Left lung (tissue), 10 donors: ENCODE results near the gene SELENOV. TPM values are rescaled to one million over a fixed set of nuclear protein-coding genes. Genes with fewer than 3 reads are reported as not detected.

Experiments
- ATAC-seq: fragments of 200-7000 bp; cut with Tn5 transposase; one replicate; pipeline ENCODE4 v1.9.1; 2020; ENCODE audit warnings: moderate library complexity
- DNase-seq, 4 donors: peaks; one replicate each; pipeline ENCODE4 v3.0.0-alpha.2; 2013 to 2020
- H3K27ac ChIP-seq, 2 donors: fragments of 200-600 bp; sonication (generic) in 1 of 2; one replicate each; pipeline versions ENCODE4 v1.5.0 to v1.8.0; 2020 to 2021
- H3K27me3 ChIP-seq, 2 donors: fragments of 200-600 bp; sonication (generic) in 1 of 2; one replicate each; pipeline versions ENCODE4 v1.5.0 to v1.8.0; 2020 to 2021
- H3K36me3 ChIP-seq, 2 donors: fragments of 200-600 bp; sonication (generic) in 1 of 2; one replicate each; pipeline versions ENCODE4 v1.5.0 to v1.8.0; 2020 to 2021
- H3K4me1 ChIP-seq, 2 donors: fragments of 200-600 bp; one replicate each; pipeline ENCODE4 v1.8.0; 2021
- H3K4me3 ChIP-seq, 2 donors: fragments of 200-600 bp; sonication (generic) in 1 of 2; one replicate each; pipeline versions ENCODE4 v1.5.0 to v1.8.0; 2020 to 2021; ENCODE audit warnings: mild to moderate bottlenecking in 1 of 2
- H3K9me3 ChIP-seq, 2 donors: fragments of 200-600 bp; sonication (generic) in 1 of 2; one replicate each; pipeline versions ENCODE4 v1.5.0 to v1.8.0; 2020 to 2021
- intact Hi-C, 2 donors: fragments of 100-400 bp; cut with DNase I; formaldehyde crosslinking; loops; one replicate each; pipeline versions ENCODE4 v1.11.2 to v1.14.2; 2022
- polyA plus RNA-seq, 6 donors: library from polyadenylated mRNA; unstranded; fragments of 120-200 nt; gene quantifications; one replicate each; pipeline ENCODE4 v1.2.1, GENCODE V29; 2013; ENCODE audit not compliant: insufficient read length in 6 of 6
- total RNA-seq, 2 donors: library from RNA; stranded (reverse); fragmentation: NEBNext Ultra II Directional; extraction: Animal tissue kit (Norgen Biotek cat#: 25700); gene quantifications; one replicate each; pipeline ENCODE4 v1.2.1, GENCODE V29; 2021
- TF ChIP-seq, protein P1 (sequence below), 2 donors: fragments of 200-600 bp; sonication (generic) in 1 of 2; IDR thresholded peaks; one replicate each; pipeline versions ENCODE4 v1.5.0 to v1.8.0; 2021; ENCODE audit warnings: antibody characterized with exemption in 2 of 2
- donor health status: DM: no; HTN: yes; CAD: no.
- donor health status: DM: no; HTN: no; CAD: no.

The SELENOV gene
- total and polyA plus RNA-seq, 8 donors: 0.18 to 0.64 (median 0.34) TPM; not detected in 2

DNA sequence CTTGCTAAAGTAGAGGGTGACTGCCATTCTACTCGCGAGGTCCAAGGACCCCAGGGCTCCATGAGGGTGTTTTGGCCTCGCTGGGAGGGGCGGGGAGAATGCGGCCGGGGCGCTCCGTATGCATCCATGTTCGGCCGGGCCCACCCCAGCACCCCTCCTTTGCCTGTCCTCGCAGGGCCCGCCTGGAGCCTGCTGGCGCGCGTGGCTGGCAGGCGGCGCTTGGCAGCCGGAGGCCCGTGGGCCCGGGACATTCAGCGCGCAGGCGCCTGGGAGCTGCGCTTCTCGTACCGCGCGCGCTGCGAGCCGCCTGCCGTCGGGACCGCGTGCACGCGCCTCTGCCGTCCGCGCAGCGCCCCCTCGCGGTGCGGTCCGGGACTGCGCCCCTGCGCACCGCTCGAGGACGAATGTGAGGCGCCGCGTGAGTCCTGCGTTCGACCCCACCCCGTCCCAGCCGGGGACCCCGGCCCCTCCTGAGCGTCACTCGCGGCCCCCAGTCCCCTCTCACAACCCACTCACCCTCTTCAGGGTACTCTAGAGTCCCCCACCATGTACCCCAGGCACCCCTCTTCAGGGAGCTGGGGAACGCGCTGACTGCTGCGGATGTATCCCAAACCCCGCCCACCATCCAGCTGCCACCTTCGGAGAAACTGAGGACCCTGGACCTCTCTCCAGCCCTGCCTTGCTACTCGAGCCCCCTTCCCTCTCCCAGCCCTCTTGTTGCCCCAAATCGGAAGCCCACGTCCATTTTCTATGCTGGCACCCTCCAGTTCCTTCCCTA, 12.1 kb upstream of the SELENOV start:
- DNase-seq: peak in 3 of 4 donors; percentile 49 to 92 (median 74)
- Histone ChIP-seq H3K36me3 (no peaks in the 10 kb centered on the region), H3K4me1 (peaks cover 3 to 29% of the 10 kb centered on the region in 2 donors), H3K27ac (no peak overlapping the region), H3K4me3 (no peak overlapping the region), H3K27me3 (peaks cover 60 to 100% of the 10 kb centered on the region in 2 donors), H3K9me3 (no peaks in the 10 kb centered on the region)
- peak; percentile 91 for ATAC-seq
- TF ChIP-seq, protein P1, sequence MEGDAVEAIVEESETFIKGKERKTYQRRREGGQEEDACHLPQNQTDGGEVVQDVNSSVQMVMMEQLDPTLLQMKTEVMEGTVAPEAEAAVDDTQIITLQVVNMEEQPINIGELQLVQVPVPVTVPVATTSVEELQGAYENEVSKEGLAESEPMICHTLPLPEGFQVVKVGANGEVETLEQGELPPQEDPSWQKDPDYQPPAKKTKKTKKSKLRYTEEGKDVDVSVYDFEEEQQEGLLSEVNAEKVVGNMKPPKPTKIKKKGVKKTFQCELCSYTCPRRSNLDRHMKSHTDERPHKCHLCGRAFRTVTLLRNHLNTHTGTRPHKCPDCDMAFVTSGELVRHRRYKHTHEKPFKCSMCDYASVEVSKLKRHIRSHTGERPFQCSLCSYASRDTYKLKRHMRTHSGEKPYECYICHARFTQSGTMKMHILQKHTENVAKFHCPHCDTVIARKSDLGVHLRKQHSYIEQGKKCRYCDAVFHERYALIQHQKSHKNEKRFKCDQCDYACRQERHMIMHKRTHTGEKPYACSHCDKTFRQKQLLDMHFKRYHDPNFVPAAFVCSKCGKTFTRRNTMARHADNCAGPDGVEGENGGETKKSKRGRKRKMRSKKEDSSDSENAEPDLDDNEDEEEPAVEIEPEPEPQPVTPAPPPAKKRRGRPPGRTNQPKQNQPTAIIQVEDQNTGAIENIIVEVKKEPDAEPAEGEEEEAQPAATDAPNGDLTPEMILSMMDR (IDR thresholded peaks at IDR 0.05): peak; percentile 81 to 92
- intact Hi-C loops: no loop called here

- ATAC-seq (no peak), DNase-seq (no peak)
- intact Hi-C loops: no loop called here
- H3K4me1 ChIP-seq: peaks cover 0 to 16% of the 10 kb centered on the region in 2 donors
- H3K27ac ChIP-seq: no peak overlapping the region
- H3K4me3 ChIP-seq: no peak overlapping the region
- no peaks in the 10 kb centered on the region for H3K36me3 ChIP-seq
- TF ChIP-seq, protein P1 (IDR thresholded peaks at IDR 0.05): no peak
- H3K27me3 ChIP-seq: peaks cover 38 to 99% of the 10 kb centered on the region in 2 donors
- no peaks in the 10 kb centered on the region for H3K9me3 ChIP-seq
These were observed 8.4 kb upstream of the SELENOV start for GRCh38 chr19:39506598-39506943.

- Histone ChIP-seq H3K27me3 (peaks cover 38 to 99% of the 10 kb centered on the region in 2 donors), H3K4me1 (peaks cover 0 to 16% of the 10 kb centered on the region in 2 donors), H3K4me3 (peak overlapping the region; percentile 11 to 34), H3K27ac (no peak overlapping the region), H3K9me3 (no peaks in the 10 kb centered on the region), H3K36me3 (no peaks in the 10 kb centered on the region)
- DNase-seq (peak in 2 of 4 donors; percentile 50 to 71), ATAC-seq (peak; percentile 47)
- intact Hi-C loops: no loop called here
- TF ChIP-seq, protein P1 (IDR thresholded peaks at IDR 0.05): no peak
These were observed 7.8 kb upstream of the SELENOV start for GRCh38 chr19:39506944-39507714.

DNA sequence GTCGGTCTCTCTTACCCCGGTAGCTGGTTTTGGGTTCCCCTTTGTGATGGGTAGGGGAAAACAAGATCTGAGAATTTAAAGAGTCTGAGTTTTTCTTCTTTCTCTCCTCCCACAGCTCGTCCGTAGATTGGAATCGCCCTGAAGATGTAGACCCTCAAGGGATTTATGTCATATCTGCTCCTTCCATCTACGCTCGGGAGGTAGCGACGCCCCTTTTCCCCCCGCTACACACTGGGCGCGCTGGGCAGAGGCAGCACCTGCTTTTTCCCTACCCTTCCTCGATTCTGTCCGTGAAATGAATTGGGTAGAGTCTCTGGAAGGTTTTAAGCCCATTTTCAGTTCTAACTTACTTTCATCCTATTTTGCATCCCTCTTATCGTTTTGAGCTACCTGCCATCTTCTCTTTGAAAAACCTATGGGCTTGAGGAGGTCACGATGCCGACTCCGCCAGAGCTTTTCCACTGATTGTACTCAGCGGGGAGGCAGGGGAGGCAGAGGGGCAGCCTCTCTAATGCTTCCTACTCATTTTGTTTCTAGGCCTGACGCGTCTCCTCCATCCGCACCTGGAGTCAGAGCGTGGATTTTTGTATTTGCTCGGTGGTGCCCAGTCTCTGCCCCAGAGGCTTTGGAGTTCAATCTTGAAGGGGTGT, 7.1 kb upstream of the SELENOV start:
- Histone ChIP-seq H3K27ac (no peak overlapping the region), H3K4me3 (peak overlapping the region; percentile 11 to 34), H3K4me1 (peaks cover 0 to 12% of the 10 kb centered on the region in 2 donors), H3K27me3 (peaks cover 39 to 99% of the 10 kb centered on the region in 2 donors), H3K36me3 (no peaks in the 10 kb centered on the region), H3K9me3 (no peaks in the 10 kb centered on the region)
- TF ChIP-seq, protein P1 (IDR thresholded peaks at IDR 0.05): no peak
- intact Hi-C loops: no loop called here
- ATAC-seq (no peak), DNase-seq (no peak)
